ENCODE data around the gene THSD7B. TPM values are rescaled to one million over a fixed set of nuclear protein-coding genes. Genes with fewer than 3 reads are reported as not detected.
A peak's percentile ranks its signal among the peaks of the same experiment; 100 is the strongest.

The THSD7B gene
- total and polyA plus RNA-seq, 9 donors = 0.27 to 1.8 (median 0.77) TPM

- no peaks in the 10 kb centered on the region for H3K4me1 ChIP-seq (ENCODE audit: control insufficient read depth, insufficient read depth, low read length)
- DNase-seq = no peak
- H3K9me3 ChIP-seq (replicated peaks; ENCODE audit: control insufficient read depth, low read depth, low read length) = no peaks in the 10 kb centered on the region
- no CpG with 5 or more reads among the region's 3 CpGs for WGBS (ENCODE audit: insufficient coverage)
- no peak overlapping the region for H3K27ac ChIP-seq (ENCODE audit: low read length)
- no peaks in the 10 kb centered on the region for H3K27me3 ChIP-seq (ENCODE audit: control insufficient read depth, insufficient read depth, low read length)
- H3K4me3 ChIP-seq (ENCODE audit: low read length) = no peak overlapping the region
- no peaks in the 10 kb centered on the region for H3K36me3 ChIP-seq (ENCODE audit: control insufficient read depth, insufficient read depth, low read length)
Observed at GRCh38 chr2:137250401-137250800, 485.1 kb downstream of the THSD7B start.

- Histone ChIP-seq H3K4me3 (ENCODE audit: low read length) (no peak overlapping the region), H3K36me3 (ENCODE audit: control insufficient read depth, insufficient read depth, low read length) (no peaks in the 10 kb centered on the region), H3K27me3 (ENCODE audit: control insufficient read depth, insufficient read depth, low read length) (no peaks in the 10 kb centered on the region), H3K9me3 (replicated peaks; ENCODE audit: control insufficient read depth, low read depth, low read length) (no peaks in the 10 kb centered on the region), H3K4me1 (ENCODE audit: control insufficient read depth, insufficient read depth, low read length) (no peaks in the 10 kb centered on the region), H3K27ac (ENCODE audit: low read length) (no peak overlapping the region)
- DNase-seq = no peak
- WGBS (ENCODE audit: insufficient coverage) = no CpG with 5 or more reads among the region's 3 CpGs
Observed at GRCh38 chr2:137251045-137251444, 485.7 kb downstream of the THSD7B start.

GRCh38 chr2:137252934-137253333, 487.6 kb downstream of the THSD7B start:
- DNase-seq = no peak
- Histone ChIP-seq H3K27me3 (ENCODE audit: control insufficient read depth, insufficient read depth, low read length) (no peaks in the 10 kb centered on the region), H3K4me3 (ENCODE audit: low read length) (no peak overlapping the region), H3K27ac (ENCODE audit: low read length) (no peak overlapping the region), H3K4me1 (ENCODE audit: control insufficient read depth, insufficient read depth, low read length) (no peaks in the 10 kb centered on the region), H3K36me3 (ENCODE audit: control insufficient read depth, insufficient read depth, low read length) (no peaks in the 10 kb centered on the region), H3K9me3 (replicated peaks; ENCODE audit: control insufficient read depth, low read depth, low read length) (no peaks in the 10 kb centered on the region)

GRCh38 chr2:137254052-137254451, 488.7 kb downstream of the THSD7B start:
- no peaks in the 10 kb centered on the region for H3K9me3 ChIP-seq (replicated peaks; ENCODE audit: control insufficient read depth, low read depth, low read length)
- no peaks in the 10 kb centered on the region for H3K4me1 ChIP-seq (ENCODE audit: control insufficient read depth, insufficient read depth, low read length)
- H3K27ac ChIP-seq (ENCODE audit: low read length) = no peak overlapping the region
- no peaks in the 10 kb centered on the region for H3K36me3 ChIP-seq (ENCODE audit: control insufficient read depth, insufficient read depth, low read length)
- no peak overlapping the region for H3K4me3 ChIP-seq (ENCODE audit: low read length)
- no peaks in the 10 kb centered on the region for H3K27me3 ChIP-seq (ENCODE audit: control insufficient read depth, insufficient read depth, low read length)
- no CpG with 5 or more reads among the region's 1 CpG for WGBS (ENCODE audit: insufficient coverage)
- no peak for DNase-seq

- no peaks in the 10 kb centered on the region for H3K9me3 ChIP-seq (replicated peaks; ENCODE audit: control insufficient read depth, low read depth, low read length)
- no peaks in the 10 kb centered on the region for H3K27me3 ChIP-seq (ENCODE audit: control insufficient read depth, insufficient read depth, low read length)
- H3K4me1 ChIP-seq (ENCODE audit: control insufficient read depth, insufficient read depth, low read length) = no peaks in the 10 kb centered on the region
- no peak for DNase-seq
- no peak overlapping the region for H3K27ac ChIP-seq (ENCODE audit: low read length)
- H3K36me3 ChIP-seq (ENCODE audit: control insufficient read depth, insufficient read depth, low read length) = no peaks in the 10 kb centered on the region
- no peak overlapping the region for H3K4me3 ChIP-seq (ENCODE audit: low read length)
- 50% methylated on average over 2 of the region's 2 CpGs for WGBS (ENCODE audit: insufficient coverage)
Observed at GRCh38 chr2:137255345-137255744, 490.0 kb downstream of the THSD7B start.

- Histone ChIP-seq H3K9me3 (replicated peaks; ENCODE audit: control insufficient read depth, low read depth, low read length) (no peaks in the 10 kb centered on the region), H3K36me3 (ENCODE audit: control insufficient read depth, insufficient read depth, low read length) (no peaks in the 10 kb centered on the region), H3K27ac (ENCODE audit: low read length) (no peak overlapping the region), H3K4me3 (ENCODE audit: low read length) (no peak overlapping the region), H3K27me3 (ENCODE audit: control insufficient read depth, insufficient read depth, low read length) (no peaks in the 10 kb centered on the region), H3K4me1 (ENCODE audit: control insufficient read depth, insufficient read depth, low read length) (no peaks in the 10 kb centered on the region)
- no peak for DNase-seq
- no CpG with 5 or more reads among the region's 1 CpG for WGBS (ENCODE audit: insufficient coverage)
Observed at GRCh38 chr2:137255990-137256389, 490.6 kb downstream of the THSD7B start.

GRCh38 chr2:137261881-137262585, 496.7 kb downstream of the THSD7B start:
- H3K27me3 ChIP-seq (ENCODE audit: control insufficient read depth, insufficient read depth, low read length) = no peaks in the 10 kb centered on the region
- DNase-seq = no peak
- H3K4me3 ChIP-seq (ENCODE audit: low read length) = no peak overlapping the region
- H3K36me3 ChIP-seq (ENCODE audit: control insufficient read depth, insufficient read depth, low read length) = no peaks in the 10 kb centered on the region
- WGBS (ENCODE audit: insufficient coverage) = 80% methylated on average over 1 of the region's 3 CpGs
- H3K27ac ChIP-seq (ENCODE audit: low read length) = no peak overlapping the region
- no peaks in the 10 kb centered on the region for H3K9me3 ChIP-seq (replicated peaks; ENCODE audit: control insufficient read depth, low read depth, low read length)
- no peaks in the 10 kb centered on the region for H3K4me1 ChIP-seq (ENCODE audit: control insufficient read depth, insufficient read depth, low read length)

GRCh38 chr2:137262594-137262993, 497.2 kb downstream of the THSD7B start:
- Histone ChIP-seq H3K27me3 (ENCODE audit: control insufficient read depth, insufficient read depth, low read length) (no peaks in the 10 kb centered on the region), H3K27ac (ENCODE audit: low read length) (no peak overlapping the region), H3K36me3 (ENCODE audit: control insufficient read depth, insufficient read depth, low read length) (no peaks in the 10 kb centered on the region), H3K9me3 (replicated peaks; ENCODE audit: control insufficient read depth, low read depth, low read length) (no peaks in the 10 kb centered on the region), H3K4me1 (ENCODE audit: control insufficient read depth, insufficient read depth, low read length) (no peaks in the 10 kb centered on the region), H3K4me3 (ENCODE audit: low read length) (no peak overlapping the region)
- WGBS (ENCODE audit: insufficient coverage) = no CpG with 5 or more reads among the region's 2 CpGs
- peak; percentile 6 for DNase-seq

- Histone ChIP-seq H3K36me3 (ENCODE audit: control insufficient read depth, insufficient read depth, low read length) (no peaks in the 10 kb centered on the region), H3K9me3 (replicated peaks; ENCODE audit: control insufficient read depth, low read depth, low read length) (no peaks in the 10 kb centered on the region), H3K4me3 (ENCODE audit: low read length) (no peak overlapping the region), H3K27ac (ENCODE audit: low read length) (no peak overlapping the region), H3K27me3 (ENCODE audit: control insufficient read depth, insufficient read depth, low read length) (no peaks in the 10 kb centered on the region), H3K4me1 (ENCODE audit: control insufficient read depth, insufficient read depth, low read length) (no peaks in the 10 kb centered on the region)
- no CpG with 5 or more reads among the region's 4 CpGs for WGBS (ENCODE audit: insufficient coverage)
- DNase-seq = peak; percentile 2
Observed at GRCh38 chr2:137287913-137288639, 522.7 kb downstream of the THSD7B start.

- H3K36me3 ChIP-seq (ENCODE audit: control insufficient read depth, insufficient read depth, low read length) = no peaks in the 10 kb centered on the region
- no peaks in the 10 kb centered on the region for H3K4me1 ChIP-seq (ENCODE audit: control insufficient read depth, insufficient read depth, low read length)
- no peak overlapping the region for H3K4me3 ChIP-seq (ENCODE audit: low read length)
- no peak for DNase-seq
- no peaks in the 10 kb centered on the region for H3K9me3 ChIP-seq (replicated peaks; ENCODE audit: control insufficient read depth, low read depth, low read length)
- H3K27ac ChIP-seq (ENCODE audit: low read length) = no peak overlapping the region
- no peaks in the 10 kb centered on the region for H3K27me3 ChIP-seq (ENCODE audit: control insufficient read depth, insufficient read depth, low read length)
Observed at GRCh38 chr2:137291836-137292570, 526.7 kb downstream of the THSD7B start.
